KMS-11 (cell line): ENCODE data around the gene SSBP2.
A peak's percentile ranks its signal among the peaks of the same experiment; 100 is the strongest.

Experiments used
- H2AFZ ChIP-seq: fragments of 200-600 bp; sonication (generic); 2 replicates; pipeline ENCODE4 v1.6.1; 2016; ENCODE audit warnings: antibody characterized with exemption, mixed run types, low read depth
- H3K27ac ChIP-seq: fragments of 200-600 bp; sonication (generic); 2 replicates; pipeline ENCODE4 v1.6.1; 2016; ENCODE audit warnings: mild to moderate bottlenecking, mixed run types
- H3K27me3 ChIP-seq: fragments of 200-600 bp; sonication (generic); 2 replicates; pipeline ENCODE4 v1.6.1; 2017; ENCODE audit warnings: mild to moderate bottlenecking, low read depth, mixed run types, moderate library complexity; ENCODE audit not compliant: insufficient read depth
- H3K36me3 ChIP-seq: fragments of 200-600 bp; sonication (generic); 2 replicates; pipeline ENCODE4 v1.6.1; 2017; ENCODE audit warnings: mild to moderate bottlenecking, mixed run types; ENCODE audit not compliant: insufficient read depth
- H3K4me1 ChIP-seq: fragments of 200-600 bp; sonication (generic); 2 replicates; pipeline ENCODE4 v1.6.1; 2016; ENCODE audit warnings: mild to moderate bottlenecking, low read depth, mixed run types; ENCODE audit not compliant: poor library complexity, severe bottlenecking
- H3K4me2 ChIP-seq: fragments of 200-600 bp; sonication (generic); 2 replicates; pipeline ENCODE4 v1.7.0; 2016; ENCODE audit warnings: mild to moderate bottlenecking, mixed run types
- H3K4me3 ChIP-seq: fragments of 200-600 bp; sonication (generic); IDR thresholded peaks from 2 replicates; pipeline ENCODE4 v1.6.1; 2017; ENCODE audit warnings: low read depth, low read length, mixed read lengths; ENCODE audit not compliant: insufficient read depth
- H3K79me2 ChIP-seq: fragments of 200-600 bp; sonication (generic); 2 replicates; pipeline ENCODE4 v1.6.1; 2016; ENCODE audit warnings: low read depth, mixed run types; ENCODE audit not compliant: insufficient read depth
- H3K9ac ChIP-seq: fragments of 200-600 bp; sonication (generic); 2 replicates; pipeline ENCODE4 v1.6.1; 2016; ENCODE audit warnings: mild to moderate bottlenecking, mixed run types
- H4K20me1 ChIP-seq: fragments of 200-600 bp; sonication (generic); 2 replicates; pipeline ENCODE4 v1.6.1; 2016; ENCODE audit warnings: mild to moderate bottlenecking, mixed run types; ENCODE audit not compliant: insufficient read depth
- TF ChIP-seq, protein P1 (sequence below): fragments of 200-600 bp; sonication (generic); conservative IDR thresholded peaks from 2 replicates; pipeline ENCODE4 v1.6.1; 2017; ENCODE audit warnings: low read depth, mild to moderate bottlenecking, antibody characterized with exemption, low read length, moderate library complexity, mixed read lengths

The SSBP2 gene

GRCh38 chr5:81525690-81526089 lies 225.2 kb downstream of the SSBP2 start:
- Histone ChIP-seq H4K20me1 (no peaks in the 10 kb centered on the region), H3K4me1 (peaks cover 35% of the 10 kb centered on the region), H3K9ac (no peak overlapping the region), H3K4me2 (no peak overlapping the region), H3K36me3 (no peaks in the 10 kb centered on the region), H3K79me2 (no peaks in the 10 kb centered on the region; the same call in 1 of the 2 replicates), H3K27ac (no peak overlapping the region), H2AFZ (no peak overlapping the region), H3K4me3 (no peak overlapping the region), H3K27me3 (no peaks in the 10 kb centered on the region)
- TF ChIP-seq, protein P1, sequence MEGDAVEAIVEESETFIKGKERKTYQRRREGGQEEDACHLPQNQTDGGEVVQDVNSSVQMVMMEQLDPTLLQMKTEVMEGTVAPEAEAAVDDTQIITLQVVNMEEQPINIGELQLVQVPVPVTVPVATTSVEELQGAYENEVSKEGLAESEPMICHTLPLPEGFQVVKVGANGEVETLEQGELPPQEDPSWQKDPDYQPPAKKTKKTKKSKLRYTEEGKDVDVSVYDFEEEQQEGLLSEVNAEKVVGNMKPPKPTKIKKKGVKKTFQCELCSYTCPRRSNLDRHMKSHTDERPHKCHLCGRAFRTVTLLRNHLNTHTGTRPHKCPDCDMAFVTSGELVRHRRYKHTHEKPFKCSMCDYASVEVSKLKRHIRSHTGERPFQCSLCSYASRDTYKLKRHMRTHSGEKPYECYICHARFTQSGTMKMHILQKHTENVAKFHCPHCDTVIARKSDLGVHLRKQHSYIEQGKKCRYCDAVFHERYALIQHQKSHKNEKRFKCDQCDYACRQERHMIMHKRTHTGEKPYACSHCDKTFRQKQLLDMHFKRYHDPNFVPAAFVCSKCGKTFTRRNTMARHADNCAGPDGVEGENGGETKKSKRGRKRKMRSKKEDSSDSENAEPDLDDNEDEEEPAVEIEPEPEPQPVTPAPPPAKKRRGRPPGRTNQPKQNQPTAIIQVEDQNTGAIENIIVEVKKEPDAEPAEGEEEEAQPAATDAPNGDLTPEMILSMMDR: no peak

GRCh38 chr5:81524015-81524414 lies 226.9 kb downstream of the SSBP2 start:
- Histone ChIP-seq H3K4me1 (peaks cover 51% of the 10 kb centered on the region), H3K79me2 (no peaks in the 10 kb centered on the region), H3K9ac (no peak overlapping the region), H3K4me3 (no peak overlapping the region), H3K4me2 (no peak overlapping the region), H2AFZ (no peak overlapping the region), H3K27me3 (no peaks in the 10 kb centered on the region), H3K27ac (no peak overlapping the region), H3K36me3 (no peaks in the 10 kb centered on the region), H4K20me1 (no peaks in the 10 kb centered on the region)
- TF ChIP-seq, protein P1: no peak

DNA sequence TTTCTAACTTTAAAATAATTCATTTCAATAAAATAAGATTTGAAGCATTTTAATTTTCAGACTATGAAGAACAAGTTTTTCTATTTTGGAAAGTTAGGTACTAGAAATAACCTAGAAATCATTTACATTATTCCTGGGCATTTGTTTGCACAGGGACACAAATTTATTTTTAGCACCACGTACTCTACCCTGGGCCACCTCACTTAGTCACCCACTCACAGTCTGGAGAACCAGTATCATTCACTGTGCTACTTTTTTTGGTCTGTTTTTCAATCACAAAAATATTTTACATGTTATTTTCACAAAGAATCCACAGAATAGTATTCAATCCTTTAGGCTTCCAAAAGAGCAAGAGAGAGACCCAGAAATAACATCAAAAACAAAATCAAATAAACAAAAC lies 228.3 kb downstream of the SSBP2 start:
- Histone ChIP-seq H3K4me1 (peaks cover 66% of the 10 kb centered on the region), H3K79me2 (no peaks in the 10 kb centered on the region), H3K27me3 (no peaks in the 10 kb centered on the region), H3K9ac (no peak overlapping the region), H2AFZ (no peak overlapping the region), H3K4me3 (no peak overlapping the region), H4K20me1 (no peaks in the 10 kb centered on the region), H3K4me2 (no peak overlapping the region), H3K27ac (no peak overlapping the region), H3K36me3 (no peaks in the 10 kb centered on the region)
- TF ChIP-seq, protein P1: no peak

GRCh38 chr5:81520769-81521168 lies 230.1 kb downstream of the SSBP2 start:
- no peaks in the 10 kb centered on the region for H4K20me1 ChIP-seq
- no peaks in the 10 kb centered on the region for H3K27me3 ChIP-seq
- no peak overlapping the region for H2AFZ ChIP-seq
- TF ChIP-seq, protein P1: no peak
- H3K4me2 ChIP-seq: peak overlapping the region; percentile 27
- peaks cover 66% of the 10 kb centered on the region for H3K4me1 ChIP-seq
- H3K79me2 ChIP-seq: no peaks in the 10 kb centered on the region
- no peaks in the 10 kb centered on the region for H3K36me3 ChIP-seq
- no peak overlapping the region for H3K9ac ChIP-seq
- H3K27ac ChIP-seq: no peak overlapping the region; the same call in 1 of the 2 replicates
- no peak overlapping the region for H3K4me3 ChIP-seq
